ENCODE data around the gene GAS6. TPM values are rescaled to one million over a fixed set of nuclear protein-coding genes. Genes with fewer than 3 reads are reported as not detected.

GAS6 gene
- total and polyA plus RNA-seq, 9 of the 15 experiments (the other 6 are each of a cell fraction or from before 2014, with no cell fraction given), result 0.14 to 9.7 (median 4.7) TPM; not detected in 1

DNA sequence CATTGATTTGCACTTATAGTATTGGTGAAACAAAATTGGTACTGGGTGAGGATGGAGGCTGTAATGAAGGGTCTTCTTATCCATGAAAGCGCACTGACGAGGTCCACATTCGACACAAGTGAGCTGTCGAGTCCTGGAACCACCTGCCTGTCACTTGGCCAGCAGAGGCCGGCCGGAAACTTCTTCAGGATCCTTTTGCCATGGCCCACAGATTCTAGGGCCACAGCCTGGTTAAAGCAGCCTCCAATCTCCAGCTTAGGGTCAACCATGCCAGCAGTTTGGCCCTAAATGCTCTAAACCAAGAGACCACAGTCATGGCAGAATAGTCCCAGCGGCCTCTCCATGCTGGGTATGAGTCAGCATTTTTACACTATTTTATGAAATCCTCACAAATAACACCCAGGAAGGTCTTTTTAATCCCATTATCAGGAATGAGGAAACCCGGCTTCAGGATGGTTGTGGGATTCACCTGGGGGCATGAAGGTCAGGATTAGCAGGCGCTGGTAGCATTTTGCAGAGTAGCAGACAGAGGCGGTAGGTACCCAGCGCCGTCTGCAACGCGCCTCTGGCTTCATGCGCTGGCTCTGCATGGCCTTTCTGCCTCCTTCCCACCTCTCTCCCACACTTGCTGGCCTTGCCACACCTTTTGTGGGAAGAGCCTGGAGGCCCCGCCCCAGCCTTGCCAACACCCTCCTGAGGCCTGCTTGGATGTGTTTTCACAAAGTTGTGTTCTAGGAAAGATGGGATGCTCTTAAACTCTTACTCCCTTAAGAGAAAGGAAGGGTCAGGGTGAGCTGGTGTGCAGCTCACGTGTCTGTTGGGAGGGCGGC is 15.2 kb downstream of the GAS6 start (continued):
- TF ChIP-seq, protein P1, sequence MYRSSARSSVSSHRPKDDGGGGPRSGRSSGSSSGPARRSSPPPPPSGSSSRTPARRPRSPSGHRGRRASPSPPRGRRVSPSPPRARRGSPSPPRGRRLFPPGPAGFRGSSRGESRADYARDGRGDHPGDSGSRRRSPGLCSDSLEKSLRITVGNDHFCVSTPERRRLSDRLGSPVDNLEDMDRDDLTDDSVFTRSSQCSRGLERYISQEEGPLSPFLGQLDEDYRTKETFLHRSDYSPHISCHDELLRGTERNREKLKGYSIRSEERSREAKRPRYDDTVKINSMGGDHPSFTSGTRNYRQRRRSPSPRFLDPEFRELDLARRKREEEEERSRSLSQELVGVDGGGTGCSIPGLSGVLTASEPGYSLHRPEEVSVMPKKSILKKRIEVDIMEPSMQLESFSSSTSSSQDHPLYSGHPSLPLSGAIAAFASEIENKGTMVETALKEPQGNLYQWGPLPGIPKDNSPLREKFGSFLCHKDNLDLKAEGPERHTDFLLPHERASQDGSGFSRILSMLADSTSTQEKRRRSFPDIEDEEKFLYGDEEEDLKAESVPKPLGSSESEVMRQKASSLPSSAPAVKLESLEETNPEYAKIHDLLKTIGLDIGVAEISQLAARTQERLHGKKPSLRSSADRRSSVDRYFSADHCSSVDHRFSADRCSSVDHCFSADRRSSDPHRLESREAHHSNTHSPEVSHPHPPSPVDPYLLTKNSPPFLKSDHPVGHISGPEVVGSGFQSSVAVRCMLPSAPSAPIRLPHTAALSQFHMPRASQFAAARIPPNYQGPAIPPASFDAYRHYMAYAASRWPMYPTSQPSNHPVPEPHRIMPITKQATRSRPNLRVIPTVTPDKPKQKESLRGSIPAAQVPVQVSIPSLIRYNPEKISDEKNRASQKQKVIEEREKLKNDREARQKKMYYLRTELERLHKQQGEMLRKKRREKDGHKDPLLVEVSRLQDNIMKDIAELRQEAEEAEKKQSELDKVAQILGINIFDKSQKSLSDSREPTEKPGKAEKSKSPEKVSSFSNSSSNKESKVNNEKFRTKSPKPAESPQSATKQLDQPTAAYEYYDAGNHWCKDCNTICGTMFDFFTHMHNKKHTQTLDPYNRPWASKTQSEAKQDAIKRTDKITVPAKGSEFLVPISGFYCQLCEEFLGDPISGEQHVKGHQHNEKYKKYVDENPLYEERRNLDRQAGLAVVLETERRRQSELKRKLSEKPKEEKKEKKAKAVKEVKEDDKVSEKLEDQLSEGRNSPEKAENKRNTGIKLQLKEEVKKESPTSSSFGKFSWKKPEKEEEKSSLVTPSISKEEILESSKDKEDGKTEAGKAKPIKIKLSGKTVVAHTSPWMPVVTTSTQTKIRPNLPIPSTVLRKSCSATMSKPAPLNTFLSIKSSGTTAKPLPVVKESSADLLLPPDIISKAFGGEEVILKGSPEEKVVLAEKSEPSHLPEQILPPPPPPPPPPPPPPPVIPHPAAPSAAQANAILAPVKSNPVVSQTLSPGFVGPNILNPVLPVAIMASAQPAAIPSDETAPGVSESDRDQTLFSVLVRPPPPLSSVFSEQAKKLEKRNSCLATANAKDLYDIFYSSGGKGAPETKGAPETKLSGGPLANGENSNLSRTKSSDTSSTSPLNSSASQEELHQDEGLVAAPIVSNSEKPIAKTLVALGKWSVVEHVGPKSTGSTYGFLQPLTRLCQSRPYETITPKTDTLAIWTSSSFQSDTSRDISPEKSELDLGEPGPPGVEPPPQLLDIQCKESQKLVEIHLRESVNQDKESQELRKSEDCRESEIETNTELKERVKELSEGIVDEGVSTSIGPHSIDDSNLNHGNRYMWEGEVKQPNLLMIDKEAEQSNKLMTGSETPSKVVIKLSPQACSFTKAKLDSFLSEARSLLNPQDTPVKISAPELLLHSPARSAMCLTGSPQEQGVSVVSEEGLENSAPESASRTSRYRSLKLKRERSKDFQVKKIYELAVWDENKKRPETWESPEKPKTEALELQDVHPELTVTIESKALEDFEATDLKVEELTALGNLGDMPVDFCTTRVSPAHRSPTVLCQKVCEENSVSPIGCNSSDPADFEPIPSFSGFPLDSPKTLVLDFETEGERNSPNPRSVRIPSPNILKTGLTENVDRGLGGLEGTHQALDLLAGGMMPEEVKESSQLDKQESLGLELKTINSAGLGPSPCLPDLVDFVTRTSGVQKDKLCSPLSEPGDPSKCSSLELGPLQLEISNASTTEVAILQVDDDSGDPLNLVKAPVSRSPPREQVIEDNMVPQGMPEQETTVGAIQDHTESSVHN (IDR thresholded peaks at IDR 0.05; ENCODE audit: borderline replicate concordance in 1 of 2, low read depth in 1 of 2), result no peak
- TF ChIP-seq ZBTB8A (IDR thresholded peaks at IDR 0.05; ENCODE audit: partially characterized antibody) (no peak), RBM39 (optimal IDR thresholded peaks at IDR 0.05; ENCODE audit: low read depth, low read length) (no peak), PHB (CRISPR knock-in tag; IDR thresholded peaks at IDR 0.05) (no peak), TGIF2 (CRISPR knock-in tag; IDR thresholded peaks at IDR 0.05) (no peak), MAFF (IDR thresholded peaks at IDR 0.05; ENCODE audit: low read length) (peak; percentile 81), NFE2 (IDR thresholded peaks at IDR 0.05; ENCODE audit: low read depth) (peak; percentile 65), NKRF (IDR thresholded peaks at IDR 0.05; ENCODE audit: borderline replicate concordance) (no peak), MAFK (IDR thresholded peaks at IDR 0.05; ENCODE audit: low read length) (peak; percentile 77), RNF219 (CRISPR knock-in tag; IDR thresholded peaks at IDR 0.05) (no peak), ZC3H11A (IDR thresholded peaks at IDR 0.05; ENCODE audit: low read depth, low read length) (no peak), LEF1 (IDR thresholded peaks at IDR 0.05) (no peak), HIVEP1 (CRISPR knock-in tag; IDR thresholded peaks at IDR 0.05) (no peak), ZNF316 (IDR thresholded peaks at IDR 0.05) (peak; percentile 91)
- TF ChIP-seq, protein P2, sequence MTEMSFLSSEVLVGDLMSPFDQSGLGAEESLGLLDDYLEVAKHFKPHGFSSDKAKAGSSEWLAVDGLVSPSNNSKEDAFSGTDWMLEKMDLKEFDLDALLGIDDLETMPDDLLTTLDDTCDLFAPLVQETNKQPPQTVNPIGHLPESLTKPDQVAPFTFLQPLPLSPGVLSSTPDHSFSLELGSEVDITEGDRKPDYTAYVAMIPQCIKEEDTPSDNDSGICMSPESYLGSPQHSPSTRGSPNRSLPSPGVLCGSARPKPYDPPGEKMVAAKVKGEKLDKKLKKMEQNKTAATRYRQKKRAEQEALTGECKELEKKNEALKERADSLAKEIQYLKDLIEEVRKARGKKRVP (CRISPR knock-in tag; IDR thresholded peaks at IDR 0.05), result no peak

Measured in K562 (cell line).